ENCODE measurements around the gene DLG5. TPM values are rescaled to one million over a fixed set of nuclear protein-coding genes. Genes with fewer than 3 reads are reported as not detected.

The DLG5 gene
- polyA plus RNA-seq, 3 donors: 0.14 to 0.77 TPM; not detected in 1

DNA sequence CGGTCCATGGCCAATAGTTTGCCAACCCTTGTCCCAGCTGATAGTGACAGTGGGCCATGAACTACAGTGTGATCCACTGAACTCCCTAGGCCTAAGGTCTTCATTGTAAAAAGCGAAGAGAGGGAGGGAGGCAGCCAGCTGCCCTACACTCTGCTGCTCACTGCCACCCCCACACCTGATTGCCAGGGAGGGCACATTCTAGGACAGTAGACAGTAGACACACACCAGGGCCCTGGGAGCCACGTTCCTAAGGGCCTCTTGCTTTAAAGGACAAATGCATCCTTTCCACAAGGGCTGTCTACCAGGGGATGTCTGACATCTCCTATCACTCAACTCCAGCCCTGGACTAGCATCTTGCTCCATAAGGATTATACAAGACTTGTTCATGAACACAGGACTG, 122.2 kb downstream of the DLG5 start:
- Histone ChIP-seq H3K27me3 (ENCODE audit: control insufficient read depth in 2 of 2, insufficient read depth in 2 of 2, low read length in 2 of 2) (no peaks in the 10 kb centered on the region), H3K9me3 (replicated peaks in 1 of 2; ENCODE audit: control insufficient read depth in 1 of 2, insufficient read depth in 1 of 2, low read length in 2 of 2) (no peaks in the 10 kb centered on the region), H3K4me3 (replicated peaks in 1 of 3; ENCODE audit: low read depth in 2 of 3, low read length in 3 of 3) (no peak overlapping the region), H3K4me1 (ENCODE audit: control insufficient read depth in 1 of 2, insufficient read depth in 2 of 2, low read length in 2 of 2) (no peaks in the 10 kb centered on the region), H3K36me3 (replicated peaks in 1 of 2; ENCODE audit: control insufficient read depth in 1 of 2, insufficient read depth in 2 of 2, low read length in 2 of 2) (no peaks in the 10 kb centered on the region), H2AFZ (ENCODE audit: insufficient read depth, low read depth, low read length, poor library complexity, severe bottlenecking) (no peak overlapping the region), H3K4me2 (replicated peaks; ENCODE audit: extremely low read depth, low read length, poor library complexity, severe bottlenecking) (no peak overlapping the region), H4K20me1 (ENCODE audit: insufficient read depth, low read length) (no peaks in the 10 kb centered on the region), H3K27ac (ENCODE audit: low read depth in 1 of 2, low read length in 2 of 2) (no peak overlapping the region), H3K79me2 (ENCODE audit: insufficient read depth, low read length) (no peaks in the 10 kb centered on the region), H3K9ac (ENCODE audit: insufficient read depth, low read length, poor library complexity, severe bottlenecking) (no peak overlapping the region)
- no peak for DNase-seq
- H3K9me3 Mint-ChIP-seq: no peaks in the 10 kb centered on the region
- H3K27ac Mint-ChIP-seq: no peak overlapping the region
- TF ChIP-seq, protein P1, sequence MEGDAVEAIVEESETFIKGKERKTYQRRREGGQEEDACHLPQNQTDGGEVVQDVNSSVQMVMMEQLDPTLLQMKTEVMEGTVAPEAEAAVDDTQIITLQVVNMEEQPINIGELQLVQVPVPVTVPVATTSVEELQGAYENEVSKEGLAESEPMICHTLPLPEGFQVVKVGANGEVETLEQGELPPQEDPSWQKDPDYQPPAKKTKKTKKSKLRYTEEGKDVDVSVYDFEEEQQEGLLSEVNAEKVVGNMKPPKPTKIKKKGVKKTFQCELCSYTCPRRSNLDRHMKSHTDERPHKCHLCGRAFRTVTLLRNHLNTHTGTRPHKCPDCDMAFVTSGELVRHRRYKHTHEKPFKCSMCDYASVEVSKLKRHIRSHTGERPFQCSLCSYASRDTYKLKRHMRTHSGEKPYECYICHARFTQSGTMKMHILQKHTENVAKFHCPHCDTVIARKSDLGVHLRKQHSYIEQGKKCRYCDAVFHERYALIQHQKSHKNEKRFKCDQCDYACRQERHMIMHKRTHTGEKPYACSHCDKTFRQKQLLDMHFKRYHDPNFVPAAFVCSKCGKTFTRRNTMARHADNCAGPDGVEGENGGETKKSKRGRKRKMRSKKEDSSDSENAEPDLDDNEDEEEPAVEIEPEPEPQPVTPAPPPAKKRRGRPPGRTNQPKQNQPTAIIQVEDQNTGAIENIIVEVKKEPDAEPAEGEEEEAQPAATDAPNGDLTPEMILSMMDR (IDR thresholded peaks at IDR 0.05): no peak
- no peaks in the 10 kb centered on the region for H3K36me3 Mint-ChIP-seq
- intact Hi-C loops (cut with micrococcal nuclease): no loop called here
- H3K4me3 Mint-ChIP-seq: no peak overlapping the region
- 92% methylated on average over 3 of the region's 3 CpGs for WGBS (ENCODE audit: insufficient coverage)
- H3K4me1 Mint-ChIP-seq: no peaks in the 10 kb centered on the region
- peaks cover 0 to 5% (median 2%) of the 10 kb centered on the region in 3 donors for H3K27me3 Mint-ChIP-seq (ENCODE audit: low read depth in 3 of 3)

DNA sequence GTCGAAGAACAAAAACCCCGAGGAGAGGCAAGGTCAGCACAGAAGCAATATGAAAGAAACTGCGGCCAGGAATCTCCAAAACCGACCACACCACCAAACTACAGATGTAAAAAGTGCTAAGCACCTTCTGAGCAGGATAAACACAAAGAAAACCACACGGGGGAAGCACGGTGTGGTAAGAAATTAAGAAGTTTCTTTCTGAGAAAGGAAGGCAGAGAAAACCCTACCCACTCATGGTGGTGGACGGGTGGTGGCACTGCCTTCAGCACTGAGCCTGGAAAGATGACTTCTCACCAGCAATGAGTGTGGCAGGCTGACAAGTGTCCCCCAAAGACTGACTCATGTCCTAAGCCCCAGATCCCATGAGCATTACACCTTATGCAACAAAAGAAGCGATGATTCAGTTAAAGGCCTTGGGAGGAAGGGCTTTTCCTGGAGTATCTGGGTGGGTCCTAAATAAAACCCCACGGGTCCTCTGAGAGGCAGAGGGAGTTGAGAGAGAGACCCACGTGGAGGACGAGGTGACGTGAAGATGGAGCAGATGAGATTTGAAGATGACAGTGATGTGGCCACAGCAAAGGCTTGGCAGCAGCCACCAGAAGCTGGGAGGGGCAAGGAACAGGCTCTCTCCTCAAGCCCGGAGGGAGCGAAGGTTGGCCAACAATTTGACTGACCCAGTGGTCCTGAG, 124.9 kb downstream of the DLG5 start:
- H3K27ac ChIP-seq (ENCODE audit: low read depth in 1 of 2, low read length in 2 of 2): no peak overlapping the region
- TF ChIP-seq, protein P1 (IDR thresholded peaks at IDR 0.05): no peak
- H3K4me1 Mint-ChIP-seq: no peaks in the 10 kb centered on the region
- no peaks in the 10 kb centered on the region for H3K4me1 ChIP-seq (ENCODE audit: control insufficient read depth in 1 of 2, insufficient read depth in 2 of 2, low read length in 2 of 2)
- H3K79me2 ChIP-seq (ENCODE audit: insufficient read depth, low read length): no peaks in the 10 kb centered on the region
- peak in 1 of 3 donors; percentile 29 for DNase-seq
- no peak overlapping the region for H3K4me3 ChIP-seq (replicated peaks in 1 of 3; ENCODE audit: low read depth in 2 of 3, low read length in 3 of 3)
- no peak overlapping the region for H3K4me3 Mint-ChIP-seq
- no peaks in the 10 kb centered on the region for H3K36me3 ChIP-seq (replicated peaks in 1 of 2; ENCODE audit: control insufficient read depth in 1 of 2, insufficient read depth in 2 of 2, low read length in 2 of 2)
- no peak overlapping the region for H3K27ac Mint-ChIP-seq
- WGBS (ENCODE audit: insufficient coverage): 90% methylated on average over 7 of the region's 14 CpGs
- H3K9me3 ChIP-seq (replicated peaks in 1 of 2; ENCODE audit: control insufficient read depth in 1 of 2, insufficient read depth in 1 of 2, low read length in 2 of 2): no peaks in the 10 kb centered on the region
- H4K20me1 ChIP-seq (ENCODE audit: insufficient read depth, low read length): no peaks in the 10 kb centered on the region
- H3K36me3 Mint-ChIP-seq: no peaks in the 10 kb centered on the region
- H2AFZ ChIP-seq (ENCODE audit: insufficient read depth, low read depth, low read length, poor library complexity, severe bottlenecking): no peak overlapping the region
- intact Hi-C loops (cut with micrococcal nuclease): no loop called here
- no peaks in the 10 kb centered on the region for H3K9me3 Mint-ChIP-seq
- H3K27me3 Mint-ChIP-seq (ENCODE audit: low read depth in 3 of 3): peaks cover 0 to 6% (median 2%) of the 10 kb centered on the region in 3 donors
- H3K27me3 ChIP-seq (ENCODE audit: control insufficient read depth in 2 of 2, insufficient read depth in 2 of 2, low read length in 2 of 2): no peaks in the 10 kb centered on the region
- H3K4me2 ChIP-seq (replicated peaks; ENCODE audit: extremely low read depth, low read length, poor library complexity, severe bottlenecking): no peak overlapping the region
- H3K9ac ChIP-seq (ENCODE audit: insufficient read depth, low read length, poor library complexity, severe bottlenecking): no peak overlapping the region

All from CD14-positive monocyte (primary cell).